HFFc6 (cell line): ENCODE results near the gene ATP1A1. TPM values are rescaled to one million over a fixed set of nuclear protein-coding genes. Genes with fewer than 3 reads are reported as not detected.

ENCODE experiments used
- DNase-seq: peaks from one replicate; pipeline ENCODE4 v3.0.0-alpha.2; 2018
- H3K27ac Mint-ChIP-seq: 2 replicates; pipeline ENCODE4 v1.8.0; 2020; ENCODE audit warnings: mild to moderate bottlenecking, mixed read lengths
- H3K27me3 Mint-ChIP-seq: 2 replicates; pipeline ENCODE4 v1.8.0; 2021; ENCODE audit warnings: mild to moderate bottlenecking, moderate library complexity, mixed read lengths; ENCODE audit not compliant: insufficient read depth
- H3K36me3 Mint-ChIP-seq: 2 replicates; pipeline ENCODE4 v1.8.0; 2021; ENCODE audit warnings: low read depth, mixed read lengths
- H3K4me1 Mint-ChIP-seq: 2 replicates; pipeline ENCODE4 v1.8.0; 2020; ENCODE audit warnings: low read depth, mixed read lengths
- H3K4me3 Mint-ChIP-seq: 2 replicates; pipeline ENCODE4 v1.8.0; 2020; ENCODE audit warnings: mild to moderate bottlenecking, moderate library complexity, mixed read lengths
- H3K9me3 Mint-ChIP-seq: 2 replicates; pipeline ENCODE4 v1.8.0; 2020; ENCODE audit warnings: mild to moderate bottlenecking, mixed read lengths
- total RNA-seq, 6 experiments: library from RNA; stranded (reverse); fragmentation: NEBNext Ultra II Directional; extraction: Animal tissue kit (Norgen Biotek cat#: 25700); gene quantifications; 2 replicates in 1 of 6; 3 replicates in 5 of 6; pipeline ENCODE4 v1.2.3, GENCODE V29; 2021
- TF ChIP-seq, protein P1 (sequence below): fragments of 200-600 bp; sonication (generic); IDR thresholded peaks from 2 replicates; pipeline ENCODE4 v1.5.0; 2021; ENCODE audit warnings: antibody characterized with exemption, mild to moderate bottlenecking

Gene ATP1A1
- total RNA-seq, 6 experiments from 2014 or later, result 192 to 244 (median 222) TPM

DNA sequence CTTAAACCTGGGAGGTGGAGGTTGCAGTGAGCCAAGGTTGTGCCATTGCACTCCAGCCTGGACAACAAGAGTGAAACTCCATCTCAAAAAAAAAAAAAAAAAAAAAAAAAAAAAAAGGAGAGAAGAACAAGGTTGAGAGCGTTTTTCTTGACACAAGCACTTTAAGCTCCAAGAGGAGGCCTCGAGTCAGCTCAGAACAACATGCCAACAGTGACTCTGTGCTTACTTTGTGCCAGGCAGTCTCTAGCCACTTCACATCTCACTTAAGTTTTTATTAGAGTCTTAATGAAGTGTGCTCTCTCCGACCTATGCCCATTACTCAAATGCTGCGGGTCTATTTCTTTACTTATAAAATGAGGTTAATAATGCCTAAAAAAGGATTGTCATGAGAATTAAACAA is 13.0 kb downstream of the ATP1A1 start:
- no peaks in the 10 kb centered on the region for H3K27me3 Mint-ChIP-seq
- no peak for DNase-seq
- H3K36me3 Mint-ChIP-seq, result peaks cover 24% of the 10 kb centered on the region
- no peak overlapping the region for H3K4me3 Mint-ChIP-seq
- no peak overlapping the region for H3K27ac Mint-ChIP-seq
- H3K9me3 Mint-ChIP-seq, result no peaks in the 10 kb centered on the region
- TF ChIP-seq, protein P1, sequence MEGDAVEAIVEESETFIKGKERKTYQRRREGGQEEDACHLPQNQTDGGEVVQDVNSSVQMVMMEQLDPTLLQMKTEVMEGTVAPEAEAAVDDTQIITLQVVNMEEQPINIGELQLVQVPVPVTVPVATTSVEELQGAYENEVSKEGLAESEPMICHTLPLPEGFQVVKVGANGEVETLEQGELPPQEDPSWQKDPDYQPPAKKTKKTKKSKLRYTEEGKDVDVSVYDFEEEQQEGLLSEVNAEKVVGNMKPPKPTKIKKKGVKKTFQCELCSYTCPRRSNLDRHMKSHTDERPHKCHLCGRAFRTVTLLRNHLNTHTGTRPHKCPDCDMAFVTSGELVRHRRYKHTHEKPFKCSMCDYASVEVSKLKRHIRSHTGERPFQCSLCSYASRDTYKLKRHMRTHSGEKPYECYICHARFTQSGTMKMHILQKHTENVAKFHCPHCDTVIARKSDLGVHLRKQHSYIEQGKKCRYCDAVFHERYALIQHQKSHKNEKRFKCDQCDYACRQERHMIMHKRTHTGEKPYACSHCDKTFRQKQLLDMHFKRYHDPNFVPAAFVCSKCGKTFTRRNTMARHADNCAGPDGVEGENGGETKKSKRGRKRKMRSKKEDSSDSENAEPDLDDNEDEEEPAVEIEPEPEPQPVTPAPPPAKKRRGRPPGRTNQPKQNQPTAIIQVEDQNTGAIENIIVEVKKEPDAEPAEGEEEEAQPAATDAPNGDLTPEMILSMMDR, result no peak
- H3K4me1 Mint-ChIP-seq, result peaks cover 20% of the 10 kb centered on the region

- DNase-seq, result no peak
- Mint-ChIP-seq H3K4me1 (peaks cover 8% of the 10 kb centered on the region), H3K27ac (no peak overlapping the region), H3K27me3 (no peaks in the 10 kb centered on the region), H3K9me3 (no peaks in the 10 kb centered on the region), H3K4me3 (no peak overlapping the region), H3K36me3 (peaks cover 30% of the 10 kb centered on the region)
- TF ChIP-seq, protein P1, result no peak
Measured at GRCh38 chr1:116387551-116387950, 14.5 kb downstream of the ATP1A1 start.

GRCh38 chr1:116388122-116388521 is 15.1 kb downstream of the ATP1A1 start:
- Mint-ChIP-seq H3K36me3 (peaks cover 35% of the 10 kb centered on the region), H3K4me3 (no peak overlapping the region), H3K27me3 (no peaks in the 10 kb centered on the region), H3K9me3 (no peaks in the 10 kb centered on the region), H3K4me1 (peaks cover 4% of the 10 kb centered on the region; the same call in 1 of the 2 replicates), H3K27ac (no peak overlapping the region)
- TF ChIP-seq, protein P1, result no peak
- DNase-seq, result no peak

GRCh38 chr1:116389013-116389412 is 16.0 kb downstream of the ATP1A1 start:
- Mint-ChIP-seq H3K36me3 (peaks cover 39% of the 10 kb centered on the region), H3K27ac (no peak overlapping the region), H3K9me3 (no peaks in the 10 kb centered on the region), H3K27me3 (no peaks in the 10 kb centered on the region), H3K4me3 (no peak overlapping the region), H3K4me1 (peaks cover 4% of the 10 kb centered on the region; the same call in 1 of the 2 replicates)
- no peak for DNase-seq
- TF ChIP-seq, protein P1, result no peak

DNA sequence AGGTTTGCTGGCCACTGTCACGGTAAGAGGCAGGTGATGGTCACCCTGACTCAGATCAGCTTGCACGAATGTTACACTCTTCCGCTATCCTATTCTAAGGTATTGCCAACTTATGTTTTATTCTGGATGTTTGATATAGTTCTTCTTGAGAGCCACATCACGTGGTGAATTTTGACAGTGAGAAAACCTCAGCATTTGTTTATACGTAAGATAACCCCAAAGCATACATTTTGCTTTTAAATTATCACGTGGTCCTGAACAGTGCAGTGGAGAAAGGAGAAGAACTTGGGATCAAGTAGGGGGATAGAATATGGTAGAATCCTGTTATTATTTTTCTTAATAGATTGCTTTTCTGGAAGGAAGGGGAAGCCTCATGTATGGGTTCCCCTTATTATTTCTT is 16.6 kb downstream of the ATP1A1 start:
- no peak for DNase-seq
- TF ChIP-seq, protein P1, result no peak
- Mint-ChIP-seq H3K36me3 (peaks cover 46% of the 10 kb centered on the region), H3K4me3 (no peak overlapping the region), H3K27me3 (no peaks in the 10 kb centered on the region), H3K9me3 (no peaks in the 10 kb centered on the region), H3K4me1 (peaks cover 4% of the 10 kb centered on the region; the same call in 1 of the 2 replicates), H3K27ac (no peak overlapping the region)

- Mint-ChIP-seq H3K4me3 (no peak overlapping the region), H3K4me1 (peaks cover 4% of the 10 kb centered on the region; the same call in 1 of the 2 replicates), H3K27me3 (no peaks in the 10 kb centered on the region), H3K27ac (no peak overlapping the region), H3K9me3 (no peaks in the 10 kb centered on the region), H3K36me3 (peaks cover 46% of the 10 kb centered on the region)
- no peak for DNase-seq
- TF ChIP-seq, protein P1, result no peak
Measured at GRCh38 chr1:116390195-116390594, 17.2 kb downstream of the ATP1A1 start.
